Neural progenitor cell (in vitro differentiated cells): ENCODE results near the gene MIEF1.

Source experiments
- EZH2 ChIP-seq: fragments of 200-600 bp; sonication (generic); IDR thresholded peaks from 2 replicates; pipeline ENCODE4 v1.6.1; 2017; ENCODE audit warnings: antibody characterized with exemption, mild to moderate bottlenecking, moderate library complexity
- TF ChIP-seq, protein P1 (sequence below): fragments of 200-600 bp; sonication (generic); IDR thresholded peaks from 2 replicates; pipeline ENCODE4 v1.5.1; 2017; ENCODE audit warnings: antibody characterized with exemption, mild to moderate bottlenecking

DNA sequence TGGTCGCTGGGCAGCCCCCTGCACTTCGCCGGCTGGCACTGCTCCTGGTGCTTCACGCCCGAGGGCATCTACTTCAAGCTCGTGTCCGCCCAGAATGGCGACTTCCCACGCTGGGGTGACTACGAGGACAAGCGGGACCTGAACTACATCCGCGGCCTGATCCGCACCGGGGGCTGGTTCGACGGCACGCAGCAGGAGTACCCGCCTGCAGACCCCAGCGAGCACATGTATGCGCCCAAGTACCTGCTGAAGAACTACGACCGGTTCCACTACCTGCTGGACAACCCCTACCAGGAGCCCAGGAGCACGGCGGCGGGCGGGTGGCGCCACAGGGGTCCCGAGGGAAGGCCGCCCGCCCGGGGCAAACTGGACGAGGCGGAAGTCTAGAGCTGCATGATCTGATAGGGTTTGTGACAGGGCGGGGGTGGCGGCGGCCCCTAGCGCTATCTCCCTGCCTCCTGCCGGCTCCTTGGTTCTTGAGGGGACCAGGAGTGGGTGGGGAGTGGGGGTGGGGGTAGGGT is 13.5 kb upstream of the MIEF1 start:
- TF ChIP-seq EZH2 = no peak
- TF ChIP-seq, protein P1, sequence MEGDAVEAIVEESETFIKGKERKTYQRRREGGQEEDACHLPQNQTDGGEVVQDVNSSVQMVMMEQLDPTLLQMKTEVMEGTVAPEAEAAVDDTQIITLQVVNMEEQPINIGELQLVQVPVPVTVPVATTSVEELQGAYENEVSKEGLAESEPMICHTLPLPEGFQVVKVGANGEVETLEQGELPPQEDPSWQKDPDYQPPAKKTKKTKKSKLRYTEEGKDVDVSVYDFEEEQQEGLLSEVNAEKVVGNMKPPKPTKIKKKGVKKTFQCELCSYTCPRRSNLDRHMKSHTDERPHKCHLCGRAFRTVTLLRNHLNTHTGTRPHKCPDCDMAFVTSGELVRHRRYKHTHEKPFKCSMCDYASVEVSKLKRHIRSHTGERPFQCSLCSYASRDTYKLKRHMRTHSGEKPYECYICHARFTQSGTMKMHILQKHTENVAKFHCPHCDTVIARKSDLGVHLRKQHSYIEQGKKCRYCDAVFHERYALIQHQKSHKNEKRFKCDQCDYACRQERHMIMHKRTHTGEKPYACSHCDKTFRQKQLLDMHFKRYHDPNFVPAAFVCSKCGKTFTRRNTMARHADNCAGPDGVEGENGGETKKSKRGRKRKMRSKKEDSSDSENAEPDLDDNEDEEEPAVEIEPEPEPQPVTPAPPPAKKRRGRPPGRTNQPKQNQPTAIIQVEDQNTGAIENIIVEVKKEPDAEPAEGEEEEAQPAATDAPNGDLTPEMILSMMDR = no peak
